ENCODE results near the gene TAL2.

DNA sequence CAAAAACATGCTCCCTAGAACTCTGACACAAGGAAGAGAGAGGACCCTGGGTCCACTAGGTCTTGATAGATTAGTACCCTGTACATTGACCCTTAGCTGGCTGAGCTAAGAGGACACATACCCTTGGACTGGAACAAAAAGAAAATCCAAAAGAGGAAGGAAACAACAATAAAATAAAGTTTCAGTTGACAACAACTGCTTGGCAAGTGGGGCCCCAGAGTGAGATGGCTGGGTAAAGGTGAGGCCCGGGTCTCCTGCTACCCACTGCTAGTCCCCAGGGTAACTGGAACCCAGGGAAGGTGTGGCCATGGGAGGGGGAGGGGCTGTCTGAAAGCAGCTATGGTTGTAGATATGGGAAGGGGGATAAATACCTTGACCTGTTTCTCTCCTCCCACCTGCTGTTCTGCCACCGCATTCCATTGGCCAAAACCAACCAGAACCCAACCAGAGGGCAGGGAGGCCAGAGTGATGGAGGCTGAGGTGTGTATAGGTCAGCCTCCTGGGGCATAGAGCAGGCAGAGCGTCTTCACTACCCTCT lies 11.7 kb downstream of the TAL2 start:
- TF ChIP-seq, protein P1, sequence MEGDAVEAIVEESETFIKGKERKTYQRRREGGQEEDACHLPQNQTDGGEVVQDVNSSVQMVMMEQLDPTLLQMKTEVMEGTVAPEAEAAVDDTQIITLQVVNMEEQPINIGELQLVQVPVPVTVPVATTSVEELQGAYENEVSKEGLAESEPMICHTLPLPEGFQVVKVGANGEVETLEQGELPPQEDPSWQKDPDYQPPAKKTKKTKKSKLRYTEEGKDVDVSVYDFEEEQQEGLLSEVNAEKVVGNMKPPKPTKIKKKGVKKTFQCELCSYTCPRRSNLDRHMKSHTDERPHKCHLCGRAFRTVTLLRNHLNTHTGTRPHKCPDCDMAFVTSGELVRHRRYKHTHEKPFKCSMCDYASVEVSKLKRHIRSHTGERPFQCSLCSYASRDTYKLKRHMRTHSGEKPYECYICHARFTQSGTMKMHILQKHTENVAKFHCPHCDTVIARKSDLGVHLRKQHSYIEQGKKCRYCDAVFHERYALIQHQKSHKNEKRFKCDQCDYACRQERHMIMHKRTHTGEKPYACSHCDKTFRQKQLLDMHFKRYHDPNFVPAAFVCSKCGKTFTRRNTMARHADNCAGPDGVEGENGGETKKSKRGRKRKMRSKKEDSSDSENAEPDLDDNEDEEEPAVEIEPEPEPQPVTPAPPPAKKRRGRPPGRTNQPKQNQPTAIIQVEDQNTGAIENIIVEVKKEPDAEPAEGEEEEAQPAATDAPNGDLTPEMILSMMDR (IDR thresholded peaks at IDR 0.05; ENCODE audit: extremely low read depth in 1 of 2, insufficient read depth in 1 of 2, low read depth in 1 of 2, low read length in 2 of 2) = no peak
- TF ChIP-seq POLR2A (IDR thresholded peaks at IDR 0.05; ENCODE audit: low read depth, low read length) (no peak), POLR2AphosphoS5 (IDR thresholded peaks at IDR 0.05; ENCODE audit: insufficient read depth, low read depth, low read length) (no peak), EZH2 (IDR thresholded peaks at IDR 0.05; ENCODE audit: borderline replicate concordance, low read depth, low read length, severe bottlenecking) (no peak)
